A549 treated with CpdA at 1 μM for 4 hours (cell line): ENCODE results near the gene PPM1B. TPM values are rescaled to one million over a fixed set of nuclear protein-coding genes. Genes with fewer than 3 reads are reported as not detected.

Source experiments
- total RNA-seq: library from RNA; stranded (reverse); fragments of 200-300 nt; extraction: Qiagen RNA extraction; gene quantifications from 5 replicates; pipeline ENCODE4 v1.2.3, GENCODE V29; 2022; ENCODE audit warnings: low read depth

The PPM1B gene
- 25.0 to 35.4 TPM (median 31.0 TPM) in 5 replicates for total RNA-seq

DNA sequence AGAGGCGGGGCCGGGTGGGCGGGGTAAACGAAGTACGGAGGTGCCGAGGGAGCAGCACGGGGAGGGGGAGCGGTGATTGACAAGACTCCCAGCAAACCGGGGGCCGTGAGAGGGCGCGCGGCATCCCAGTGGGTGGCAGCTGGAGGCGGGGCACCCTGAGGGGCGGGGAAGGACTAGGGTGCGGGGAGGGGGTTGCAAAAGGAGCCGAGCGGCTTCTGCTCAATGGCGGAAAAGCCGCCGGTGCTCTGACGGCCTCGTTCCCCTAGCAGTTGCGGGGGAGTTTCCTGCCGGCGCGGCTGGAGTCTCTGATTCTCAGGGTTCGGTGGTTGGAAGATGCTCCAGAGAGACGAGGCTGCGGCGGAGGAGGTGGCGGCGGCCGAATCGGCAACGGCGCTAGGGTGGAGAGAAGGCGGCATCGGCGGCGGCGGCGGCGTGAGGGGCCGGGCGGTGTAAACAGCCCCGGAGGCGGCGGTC lies at the start of gene PPM1B:
Gene PPM1B, plus strand, starts transcription at position 195 of the 474 bp plus-strand sequence. CDS start 32,325 bp downstream, outside the sequence.

Other genes with a start within 250 kb of the PPM1B start
- gene LRPPRC, start 172.9 kb upstream of the PPM1B start, total RNA-seq, result 90.0 to 106 TPM (median 103 TPM) in 5 replicates
- 0.98 to 1.7 TPM (median 1.1 TPM) in 5 replicates for gene SLC3A1, start 106.6 kb downstream of the PPM1B start, total RNA-seq
- 22.0 to 26.7 TPM (median 24.7 TPM) in 5 replicates for gene PREPL, start 192.6 kb downstream of the PPM1B start, total RNA-seq
- 2.9 to 5.9 TPM (median 5.5 TPM) in 5 replicates for gene CAMKMT, start 193.1 kb downstream of the PPM1B start, total RNA-seq